C1 segment of cervical spinal cord (tissue), 14 donors: Measurements from ENCODE around the gene PIGS.
"Not testable (repeated sequence)": the region's sequence is repeated elsewhere in the genome, so short reads cannot be mapped to it uniquely, and the experiment has no call there.

ENCODE experiments used
- DNase-seq, 14 donors: peaks; one replicate each; lab custom pipeline; 2025; lab: John Stamatoyannopoulos, UW

PIGS gene

GRCh38 chr17:28529013-28529400, 42.3 kb downstream of the PIGS start:
- no peak for DNase-seq

GRCh38 chr17:28528327-28529012, 42.9 kb downstream of the PIGS start:
- DNase-seq: no peak

- DNase-seq: no peak
Observed at GRCh38 chr17:28527859-28528258, 43.5 kb downstream of the PIGS start.

GRCh38 chr17:28527181-28527681, 44.1 kb downstream of the PIGS start:
- no peak for DNase-seq

- no peak for DNase-seq
Observed at GRCh38 chr17:28526381-28526780, 44.9 kb downstream of the PIGS start.

GRCh38 chr17:28524476-28525424, 46.6 kb downstream of the PIGS start:
- no peak for DNase-seq

GRCh38 chr17:28523876-28524275, 47.4 kb downstream of the PIGS start:
- no peak for DNase-seq

GRCh38 chr17:28523186-28523585, 48.1 kb downstream of the PIGS start:
- DNase-seq: no peak

GRCh38 chr17:28522281-28522680, 49.0 kb downstream of the PIGS start:
- not testable (repeated sequence) for DNase-seq

GRCh38 chr17:28521311-28522085, 49.8 kb downstream of the PIGS start:
- no peak for DNase-seq

- no peak for DNase-seq
Observed at GRCh38 chr17:28520687-28521086, 50.6 kb downstream of the PIGS start.

GRCh38 chr17:28519236-28519635, 52.1 kb downstream of the PIGS start:
- DNase-seq: no peak

GRCh38 chr17:28518578-28518977, 52.7 kb downstream of the PIGS start:
- no peak for DNase-seq

GRCh38 chr17:28518132-28518531, 53.2 kb downstream of the PIGS start:
- no peak for DNase-seq

GRCh38 chr17:28515518-28515917, 55.8 kb downstream of the PIGS start:
- no peak for DNase-seq

- DNase-seq: no peak
Observed at GRCh38 chr17:28514561-28515002, 56.7 kb downstream of the PIGS start.

GRCh38 chr17:28513476-28513875, 57.8 kb downstream of the PIGS start:
- no peak for DNase-seq

- DNase-seq: no peak
Observed at GRCh38 chr17:28511858-28512461, 59.4 kb downstream of the PIGS start.

- DNase-seq: no peak
Observed at GRCh38 chr17:28509789-28510188, 61.5 kb downstream of the PIGS start.

GRCh38 chr17:28508211-28508724, 63.1 kb downstream of the PIGS start:
- DNase-seq: no peak

GRCh38 chr17:28507567-28508203, 63.6 kb downstream of the PIGS start:
- DNase-seq: no peak
